Measurements from ENCODE around the gene VEZF1.

Gene VEZF1

GRCh38 chr17:58005031-58005727 is 17.1 kb upstream of the VEZF1 start:
- DNase-seq (ENCODE audit: low read depth), result no peak
- TF ChIP-seq, protein P1, sequence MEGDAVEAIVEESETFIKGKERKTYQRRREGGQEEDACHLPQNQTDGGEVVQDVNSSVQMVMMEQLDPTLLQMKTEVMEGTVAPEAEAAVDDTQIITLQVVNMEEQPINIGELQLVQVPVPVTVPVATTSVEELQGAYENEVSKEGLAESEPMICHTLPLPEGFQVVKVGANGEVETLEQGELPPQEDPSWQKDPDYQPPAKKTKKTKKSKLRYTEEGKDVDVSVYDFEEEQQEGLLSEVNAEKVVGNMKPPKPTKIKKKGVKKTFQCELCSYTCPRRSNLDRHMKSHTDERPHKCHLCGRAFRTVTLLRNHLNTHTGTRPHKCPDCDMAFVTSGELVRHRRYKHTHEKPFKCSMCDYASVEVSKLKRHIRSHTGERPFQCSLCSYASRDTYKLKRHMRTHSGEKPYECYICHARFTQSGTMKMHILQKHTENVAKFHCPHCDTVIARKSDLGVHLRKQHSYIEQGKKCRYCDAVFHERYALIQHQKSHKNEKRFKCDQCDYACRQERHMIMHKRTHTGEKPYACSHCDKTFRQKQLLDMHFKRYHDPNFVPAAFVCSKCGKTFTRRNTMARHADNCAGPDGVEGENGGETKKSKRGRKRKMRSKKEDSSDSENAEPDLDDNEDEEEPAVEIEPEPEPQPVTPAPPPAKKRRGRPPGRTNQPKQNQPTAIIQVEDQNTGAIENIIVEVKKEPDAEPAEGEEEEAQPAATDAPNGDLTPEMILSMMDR (conservative IDR thresholded peaks at IDR 0.05; ENCODE audit: low read depth, low read length), result no peak
- peak overlapping the region; percentile 66 for H3K4me3 ChIP-seq (ENCODE audit: low read depth, low read length)

GRCh38 chr17:58004060-58004459 is 16.0 kb upstream of the VEZF1 start:
- TF ChIP-seq, protein P1 (conservative IDR thresholded peaks at IDR 0.05; ENCODE audit: low read depth, low read length), result no peak
- no peak for DNase-seq (ENCODE audit: low read depth)
- H3K4me3 ChIP-seq (ENCODE audit: low read depth, low read length), result no peak overlapping the region

DNA sequence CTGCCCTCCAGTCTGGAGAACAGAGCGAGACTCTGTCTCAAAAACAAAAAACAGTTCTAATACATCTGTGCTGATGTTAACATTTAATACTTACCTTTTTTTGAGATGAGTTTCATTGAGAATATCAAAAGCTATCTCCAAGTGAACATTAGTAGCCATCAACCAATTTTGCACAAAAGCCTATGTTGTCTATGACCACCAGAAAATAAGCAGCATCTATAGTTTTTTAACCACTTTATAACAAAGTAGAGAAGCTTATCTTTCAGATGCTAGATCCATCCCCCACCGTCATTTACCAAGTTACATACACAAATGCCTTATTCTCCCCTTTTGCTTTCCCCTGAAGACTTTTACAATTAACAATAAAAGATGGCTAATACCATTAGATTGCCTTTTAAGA is 14.9 kb upstream of the VEZF1 start:
- TF ChIP-seq, protein P1 (conservative IDR thresholded peaks at IDR 0.05; ENCODE audit: low read depth, low read length), result no peak
- DNase-seq (ENCODE audit: low read depth), result no peak
- no peak overlapping the region for H3K4me3 ChIP-seq (ENCODE audit: low read depth, low read length)

DNA sequence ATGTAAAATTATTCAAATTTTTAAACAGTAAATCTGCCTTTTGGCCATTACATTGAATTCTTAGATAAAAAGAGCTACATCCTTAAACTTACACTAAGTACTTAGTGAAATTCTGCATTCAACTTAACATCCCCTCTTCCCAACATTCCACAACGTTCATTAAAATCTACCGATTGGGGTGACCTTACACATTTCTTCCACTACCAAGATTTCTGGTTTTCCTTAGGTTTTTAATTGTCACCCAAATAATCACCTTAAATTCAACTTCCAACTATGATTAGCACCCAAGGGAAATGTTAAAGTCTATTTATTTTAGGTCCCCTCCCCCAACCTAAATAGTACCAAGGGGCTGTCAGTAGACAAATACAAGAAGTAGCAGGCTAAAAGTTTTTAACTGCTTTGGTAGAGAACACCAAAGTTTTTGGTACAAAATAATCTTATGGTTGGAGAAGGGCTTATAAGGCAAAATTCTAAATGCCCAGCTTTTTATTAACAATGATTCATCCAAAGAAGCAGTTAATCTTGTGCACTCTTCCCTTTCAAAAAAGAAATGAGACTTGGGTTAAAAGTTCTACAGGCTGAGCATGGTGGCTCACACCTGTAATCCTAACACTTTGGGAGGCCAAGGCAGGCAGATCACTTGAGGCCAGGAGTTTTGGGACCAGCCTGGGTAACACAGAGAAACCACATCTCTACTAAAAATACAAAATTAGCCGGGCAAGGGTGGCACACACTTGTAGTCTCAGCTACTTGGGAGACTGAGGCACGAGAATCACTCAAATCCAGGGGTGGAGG is 14.3 kb upstream of the VEZF1 start:
- no peak for DNase-seq (ENCODE audit: low read depth)
- TF ChIP-seq, protein P1 (conservative IDR thresholded peaks at IDR 0.05; ENCODE audit: low read depth, low read length), result no peak
- H3K4me3 ChIP-seq (ENCODE audit: low read depth, low read length), result no peak overlapping the region

GRCh38 chr17:58001461-58002124 is 13.5 kb upstream of the VEZF1 start:
- DNase-seq (ENCODE audit: low read depth), result no peak
- TF ChIP-seq, protein P1 (conservative IDR thresholded peaks at IDR 0.05; ENCODE audit: low read depth, low read length), result no peak
- H3K4me3 ChIP-seq (ENCODE audit: low read depth, low read length), result no peak overlapping the region

GRCh38 chr17:57999496-58000017 is 11.5 kb upstream of the VEZF1 start:
- H3K4me3 ChIP-seq (ENCODE audit: low read depth, low read length), result no peak overlapping the region
- peak; percentile 89 for DNase-seq (ENCODE audit: low read depth)
- TF ChIP-seq, protein P1 (conservative IDR thresholded peaks at IDR 0.05; ENCODE audit: low read depth, low read length), result peak; percentile 73
